Hepatocyte (in vitro differentiated cells): ENCODE results near the gene WNK4.

Experiments used
- CTCF ChIP-seq: fragments of 200-600 bp; sonication (generic); IDR thresholded peaks from 2 replicates; pipeline ENCODE4 v1.5.1; 2016; ENCODE audit warnings: antibody characterized with exemption, mild to moderate bottlenecking; ENCODE audit not compliant: poor library complexity
- EZH2phosphoT487 ChIP-seq: fragments of 200-600 bp; sonication (generic); IDR thresholded peaks from one replicate; pipeline ENCODE4 v1.6.1; 2018; ENCODE audit warnings: antibody characterized with exemption, mild to moderate bottlenecking, low read depth, moderate library complexity; ENCODE audit not compliant: unreplicated experiment, severe bottlenecking

- TF ChIP-seq CTCF (no peak), EZH2phosphoT487 (no peak)
Observed at GRCh38 chr17:42796066-42796758, 15.8 kb downstream of the WNK4 start.
